Large intestine (tissue), 3 donors: ENCODE results near the gene ADGRL3. TPM values are rescaled to one million over a fixed set of nuclear protein-coding genes. Genes with fewer than 3 reads are reported as not detected.
"Not testable (repeated sequence)": the region's sequence is repeated elsewhere in the genome, so short reads cannot be mapped to it uniquely, and the experiment has no call there.

Experiments
- DNase-seq, 2 donors: peaks; one replicate each; pipeline versions ENCODE4 v3.0.0 to v3.0.0-alpha.2; 2013
- H3K27ac ChIP-seq: one replicate; pipeline ENCODE4 v1.5.1; 2013; ENCODE audit warnings: low read length
- H3K27me3 ChIP-seq: 2 replicates; pipeline ENCODE4 v1.6.1; 2013; ENCODE audit warnings: low read length; ENCODE audit not compliant: control insufficient read depth, insufficient read depth
- H3K36me3 ChIP-seq: 2 replicates; pipeline ENCODE4 v1.6.1; 2013; ENCODE audit warnings: low read length; ENCODE audit not compliant: control insufficient read depth, insufficient read depth
- H3K4me1 ChIP-seq: one replicate; pipeline ENCODE4 v1.6.1; 2013; ENCODE audit warnings: low read length; ENCODE audit not compliant: control insufficient read depth, insufficient read depth
- H3K4me3 ChIP-seq: one replicate; pipeline ENCODE4 v1.5.1; 2013; ENCODE audit warnings: low read length
- H3K9me3 ChIP-seq: one replicate; pipeline ENCODE4 v1.6.1; 2013; ENCODE audit warnings: mild to moderate bottlenecking, low read depth, low read length, moderate library complexity; ENCODE audit not compliant: control insufficient read depth
- WGBS: methylation state at CpG from one replicate; pipeline ENCODE4 v1.1.5; 2013; ENCODE audit warnings: low lambda C conversion rate; ENCODE audit not compliant: insufficient coverage; 5-methylcytosine and 5-hydroxymethylcytosine counted together
- polyA plus RNA-seq: library from polyadenylated mRNA; unstranded; fragments of 120-200 nt; gene quantifications from one replicate; pipeline ENCODE4 v1.2.1, GENCODE V29; 2013

Gene ADGRL3
- polyA plus RNA-seq, 1 donor = 9.8 TPM

DNA sequence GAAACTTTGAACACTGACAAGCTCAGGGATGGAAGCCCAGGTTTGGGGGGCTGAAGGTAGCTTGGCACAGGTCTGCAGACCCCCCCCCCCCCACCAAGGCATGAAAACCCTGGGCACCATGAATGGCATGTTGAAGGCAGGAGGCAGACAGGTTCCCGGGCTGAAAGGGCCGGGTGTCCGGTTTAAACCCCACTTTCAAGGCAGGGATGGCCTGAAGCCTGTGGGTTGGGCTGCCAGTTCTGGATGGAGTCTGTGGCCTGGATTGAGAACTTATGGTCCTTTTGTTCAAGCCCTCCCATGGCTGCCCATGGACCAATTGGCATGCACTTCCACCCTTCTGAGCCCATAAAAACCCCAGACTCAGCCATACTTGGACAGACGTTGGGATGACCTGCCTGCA, 616.9 kb downstream of the ADGRL3 start:
- Histone ChIP-seq H3K4me1 (no peaks in the 10 kb centered on the region), H3K27me3 (no peaks in the 10 kb centered on the region), H3K27ac (no peak overlapping the region), H3K4me3 (no peak overlapping the region), H3K9me3 (peaks cover 6% of the 10 kb centered on the region), H3K36me3 (no peaks in the 10 kb centered on the region)
- no CpG with 5 or more reads among the region's 4 CpGs for WGBS
- no peak for DNase-seq

DNA sequence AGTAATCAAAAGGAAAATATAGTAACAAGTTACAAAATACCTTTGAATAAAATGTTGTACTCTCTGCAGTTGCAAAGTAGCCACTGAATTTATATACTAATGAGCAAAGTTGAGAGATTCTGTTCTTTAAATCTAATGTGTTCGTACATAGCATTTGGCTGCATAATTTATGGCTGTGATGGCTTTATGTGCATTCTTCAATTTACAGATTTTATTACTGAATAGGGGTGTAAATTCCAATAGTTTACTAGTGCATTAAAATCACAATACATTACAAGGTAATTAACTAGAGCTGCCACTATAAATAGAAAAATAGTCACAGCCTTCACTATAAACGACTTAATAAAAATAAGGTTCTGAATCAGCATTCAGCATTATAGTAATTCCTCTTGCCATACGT, 620.0 kb downstream of the ADGRL3 start:
- H3K36me3 ChIP-seq = no peaks in the 10 kb centered on the region
- 75% methylated on average over 2 of the region's 3 CpGs for WGBS
- no peak overlapping the region for H3K4me3 ChIP-seq
- peaks cover 6% of the 10 kb centered on the region for H3K9me3 ChIP-seq
- no peaks in the 10 kb centered on the region for H3K4me1 ChIP-seq
- no peak for DNase-seq
- no peaks in the 10 kb centered on the region for H3K27me3 ChIP-seq
- H3K27ac ChIP-seq = no peak overlapping the region

DNA sequence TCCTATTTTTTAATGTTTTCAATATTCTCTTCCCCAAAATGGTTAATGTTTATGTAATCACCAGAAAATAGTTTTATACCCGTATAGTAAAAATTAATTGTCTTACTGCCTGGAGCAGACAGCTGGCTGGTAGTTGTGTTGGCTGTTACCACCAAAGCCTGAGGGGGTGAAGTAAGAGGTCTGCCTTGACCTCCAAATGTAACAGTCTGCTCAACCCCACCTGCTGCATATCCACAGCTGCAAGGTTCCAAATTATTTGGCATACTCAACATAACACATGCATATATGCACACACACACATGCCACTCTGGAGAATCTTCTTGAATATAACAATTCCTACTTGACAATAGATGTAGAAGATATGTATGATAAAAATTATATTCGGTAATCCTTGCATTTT, 624.3 kb downstream of the ADGRL3 start:
- DNase-seq = no peak
- H3K4me1 ChIP-seq = no peaks in the 10 kb centered on the region
- 100% methylated on average over 1 of the region's 2 CpGs for WGBS

DNA sequence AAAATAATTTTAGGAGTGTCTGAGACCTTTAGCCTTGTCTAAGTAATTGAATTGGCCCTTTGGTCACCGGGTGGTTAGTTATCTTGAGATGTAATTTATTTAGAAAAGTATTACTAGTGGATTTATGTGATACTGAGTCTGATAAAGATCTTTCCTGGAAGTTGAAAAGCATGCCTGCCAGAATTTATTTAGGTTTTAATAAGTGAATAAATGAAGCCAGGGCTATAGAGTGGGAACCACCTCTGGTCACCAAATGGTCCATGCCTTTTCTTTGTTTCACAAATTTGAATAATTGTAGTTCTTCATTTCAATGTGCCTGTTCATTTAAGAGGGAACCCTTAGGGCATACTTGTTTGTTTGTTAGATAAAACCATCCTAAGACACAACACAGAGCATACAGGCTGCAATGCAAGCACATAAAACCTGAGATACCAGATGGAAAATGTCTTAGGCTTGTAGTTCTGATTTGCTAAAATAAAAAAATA, 627.8 kb downstream of the ADGRL3 start:
- H3K27me3 ChIP-seq = no peaks in the 10 kb centered on the region
- H3K36me3 ChIP-seq = no peaks in the 10 kb centered on the region
- no peaks in the 10 kb centered on the region for H3K9me3 ChIP-seq
- no peak for DNase-seq
- H3K27ac ChIP-seq = no peak overlapping the region
- H3K4me3 ChIP-seq = no peak overlapping the region
- H3K4me1 ChIP-seq = no peaks in the 10 kb centered on the region
- WGBS = no CpG with 5 or more reads among the region's 1 CpG

More for the DNA sequence above, 624.3 kb downstream of the ADGRL3 start:
- no peak overlapping the region for H3K27ac ChIP-seq
- H3K27me3 ChIP-seq = no peaks in the 10 kb centered on the region
- H3K9me3 ChIP-seq = no peaks in the 10 kb centered on the region
- no peak overlapping the region for H3K4me3 ChIP-seq
- no peaks in the 10 kb centered on the region for H3K36me3 ChIP-seq

DNA sequence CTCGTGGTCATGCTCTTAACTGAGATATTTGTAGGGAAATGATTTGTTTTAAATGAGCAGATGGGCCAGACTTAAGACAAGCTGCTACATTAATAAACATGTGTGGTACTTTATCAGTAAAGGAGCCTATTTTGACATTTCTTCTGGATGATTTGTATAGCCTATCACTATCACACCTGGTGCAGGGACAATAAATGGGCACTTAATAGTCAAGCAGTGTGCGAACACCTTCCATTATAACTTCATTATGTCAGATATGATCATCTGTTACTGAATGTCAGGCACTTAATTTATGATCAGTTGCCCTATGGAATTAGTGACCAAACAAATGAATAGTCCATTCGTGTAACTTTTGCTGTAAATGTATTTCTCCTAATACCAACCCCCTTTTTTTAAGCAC, 628.8 kb downstream of the ADGRL3 start:
- Histone ChIP-seq H3K27me3 (no peaks in the 10 kb centered on the region), H3K9me3 (no peaks in the 10 kb centered on the region), H3K36me3 (no peaks in the 10 kb centered on the region), H3K27ac (no peak overlapping the region), H3K4me1 (no peaks in the 10 kb centered on the region), H3K4me3 (no peak overlapping the region)
- peak in 1 of 2 donors; percentile 3 for DNase-seq
- WGBS = no CpG with 5 or more reads among the region's 3 CpGs

DNA sequence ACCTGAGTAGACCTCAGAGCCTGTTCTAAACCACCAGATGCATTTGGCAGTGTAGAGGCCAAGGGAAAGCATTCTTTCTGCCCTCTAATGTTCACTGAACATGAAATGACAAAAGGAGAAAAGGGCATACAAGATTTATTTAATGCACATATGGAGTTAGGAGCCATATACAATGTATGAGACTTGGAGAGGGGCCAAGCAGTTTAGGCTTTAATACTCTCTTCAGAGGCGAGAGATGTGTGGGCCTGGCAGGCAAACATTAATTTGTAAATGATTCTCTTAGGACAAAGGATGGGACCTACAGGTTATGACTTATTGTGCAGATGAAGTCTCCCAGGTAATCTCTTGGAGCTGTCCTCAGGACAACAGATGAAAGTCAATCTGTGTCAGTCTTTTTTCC, 631.9 kb downstream of the ADGRL3 start:
- no peaks in the 10 kb centered on the region for H3K9me3 ChIP-seq
- no CpG with 5 or more reads among the region's 1 CpG for WGBS
- H3K4me3 ChIP-seq = no peak overlapping the region
- no peaks in the 10 kb centered on the region for H3K36me3 ChIP-seq
- no peaks in the 10 kb centered on the region for H3K27me3 ChIP-seq
- H3K27ac ChIP-seq = no peak overlapping the region
- H3K4me1 ChIP-seq = no peaks in the 10 kb centered on the region
- no peak for DNase-seq

DNA sequence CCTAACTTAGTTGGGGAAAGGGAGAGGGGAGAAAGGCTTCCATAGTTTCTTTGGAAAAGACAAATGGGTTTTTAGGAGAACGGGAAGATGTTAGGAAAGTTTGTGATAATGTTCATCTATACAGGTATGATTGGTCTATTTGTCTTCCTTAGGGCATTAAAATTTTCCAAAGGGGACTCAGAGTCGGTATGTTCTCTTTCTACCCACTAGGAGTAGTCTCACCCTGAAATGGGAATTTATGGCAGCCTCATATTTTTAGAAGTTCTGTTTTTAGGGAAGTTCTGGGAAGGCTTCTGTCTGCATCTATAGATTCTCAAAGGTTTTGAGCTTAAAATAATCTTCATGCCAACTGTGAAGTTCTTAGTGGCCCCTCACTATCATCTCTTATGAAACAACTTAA, 637.3 kb downstream of the ADGRL3 start:
- Histone ChIP-seq H3K4me1 (no peaks in the 10 kb centered on the region), H3K27ac (no peak overlapping the region), H3K9me3 (no peaks in the 10 kb centered on the region), H3K36me3 (no peaks in the 10 kb centered on the region), H3K4me3 (no peak overlapping the region), H3K27me3 (no peaks in the 10 kb centered on the region)
- 80% methylated on average over 1 of the region's 2 CpGs for WGBS
- DNase-seq = no peak

DNA sequence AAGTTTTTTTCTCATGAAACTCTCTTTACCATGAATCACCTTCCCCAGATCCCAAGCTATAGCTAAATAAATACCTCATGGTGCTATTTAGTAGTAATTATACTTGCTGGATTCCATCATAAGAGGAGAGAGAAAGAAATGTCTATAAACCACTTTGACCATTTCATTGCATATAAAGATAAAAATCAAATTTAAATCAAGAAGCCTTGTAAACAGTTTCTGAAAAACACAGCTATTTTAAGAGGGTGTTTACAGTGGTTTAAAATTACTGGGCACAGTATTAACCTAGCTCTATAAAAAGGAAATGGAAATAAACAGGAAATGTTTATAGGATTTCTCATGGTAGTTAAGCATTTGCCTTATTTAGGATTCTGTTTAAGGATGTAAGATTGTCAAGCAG, 637.9 kb downstream of the ADGRL3 start:
- H3K4me1 ChIP-seq = no peaks in the 10 kb centered on the region
- no peak for DNase-seq
- H3K36me3 ChIP-seq = no peaks in the 10 kb centered on the region
- no peak overlapping the region for H3K4me3 ChIP-seq
- H3K27me3 ChIP-seq = no peaks in the 10 kb centered on the region
- H3K9me3 ChIP-seq = no peaks in the 10 kb centered on the region
- H3K27ac ChIP-seq = no peak overlapping the region

DNA sequence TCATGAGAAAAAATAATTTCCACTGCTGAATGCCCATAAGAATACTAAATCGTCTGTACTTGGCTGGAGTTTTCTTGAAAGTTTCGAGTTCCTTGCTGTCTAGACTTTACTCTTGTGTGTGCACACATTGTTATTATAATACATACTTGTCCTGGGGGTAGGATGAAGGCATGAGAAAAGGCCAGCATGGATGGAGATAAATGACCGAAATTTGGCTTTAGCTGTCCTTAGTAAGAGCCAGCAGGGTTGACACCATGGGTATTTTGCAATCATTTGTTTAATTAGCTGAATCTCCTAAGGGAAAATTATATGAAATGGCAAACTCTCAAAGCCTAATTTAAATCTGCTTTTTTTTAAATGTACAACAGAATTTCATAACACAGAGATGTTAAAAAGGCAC, 641.6 kb downstream of the ADGRL3 start:
- DNase-seq = no peak
- Histone ChIP-seq H3K4me3 (no peak overlapping the region), H3K27ac (no peak overlapping the region), H3K4me1 (no peaks in the 10 kb centered on the region), H3K36me3 (no peaks in the 10 kb centered on the region), H3K9me3 (no peaks in the 10 kb centered on the region), H3K27me3 (no peaks in the 10 kb centered on the region)
- no CpG with 5 or more reads among the region's 3 CpGs for WGBS

DNA sequence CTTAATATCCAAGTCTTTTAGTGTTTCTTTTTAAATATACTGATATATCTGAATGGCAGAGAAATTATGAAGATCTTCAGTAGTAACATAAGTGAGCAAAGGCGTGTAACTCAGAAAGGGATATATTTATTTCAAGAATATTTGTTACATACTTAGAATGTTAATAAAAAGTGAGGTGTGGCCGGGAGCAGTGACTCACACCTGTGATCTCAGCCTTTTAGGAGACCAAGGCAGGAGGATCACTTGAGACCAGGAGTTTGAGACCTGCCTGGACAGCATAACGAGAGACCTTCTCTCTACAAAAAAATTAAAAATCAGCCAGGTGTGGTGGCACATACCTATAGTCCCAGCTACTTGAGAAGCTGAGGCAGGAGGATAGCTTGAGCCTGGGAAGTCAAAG, 651.0 kb downstream of the ADGRL3 start:
- no peaks in the 10 kb centered on the region for H3K36me3 ChIP-seq
- H3K4me3 ChIP-seq = no peak overlapping the region
- no peak overlapping the region for H3K27ac ChIP-seq
- no peaks in the 10 kb centered on the region for H3K27me3 ChIP-seq
- no peaks in the 10 kb centered on the region for H3K4me1 ChIP-seq
- no peaks in the 10 kb centered on the region for H3K9me3 ChIP-seq
- DNase-seq = no peak
- no CpG with 5 or more reads among the region's 3 CpGs for WGBS

DNA sequence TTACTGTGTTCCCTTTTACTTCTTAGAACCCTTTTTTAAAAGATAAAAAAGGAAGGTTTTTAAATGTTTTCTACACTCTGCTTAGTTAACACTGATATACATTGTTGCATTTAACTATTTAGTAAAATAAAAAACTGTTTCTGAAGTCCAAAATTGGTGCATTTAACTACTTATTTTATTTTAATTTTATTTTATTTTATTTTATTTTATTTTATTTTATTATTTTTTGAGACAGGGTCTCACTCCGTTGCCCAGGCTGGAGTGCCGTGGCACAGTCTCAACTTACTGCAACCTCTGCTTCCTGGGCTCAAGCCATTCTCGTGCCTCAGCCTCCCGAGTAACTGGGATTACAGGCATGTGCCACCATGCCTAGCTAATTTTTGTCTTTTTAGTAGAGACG, 652.0 kb downstream of the ADGRL3 start:
- no CpG with 5 or more reads among the region's 5 CpGs for WGBS
- not testable (repeated sequence) for DNase-seq, H3K36me3 ChIP-seq, H3K27me3 ChIP-seq, H3K27ac ChIP-seq, H3K9me3 ChIP-seq, H3K4me3 ChIP-seq, H3K4me1 ChIP-seq
